Osteoblast (primary cell): Measurements from ENCODE around the gene HDAC4. TPM values are rescaled to one million over a fixed set of nuclear protein-coding genes. Genes with fewer than 3 reads are reported as not detected.

Experiments used
- DNase-seq: peaks from one replicate; pipeline ENCODE4 v3.0.0; 2011; ENCODE audit warnings: low spot score, mixed read lengths; ENCODE audit not compliant: insufficient read length; ENCODE audit errors: missing footprints
- H2AFZ ChIP-seq: 2 replicates; pipeline ENCODE4 v1.6.0; 2011; ENCODE audit warnings: mild to moderate bottlenecking, low read length
- H3K27ac ChIP-seq: 2 replicates; pipeline ENCODE4 v1.5.1; 2011; ENCODE audit warnings: mild to moderate bottlenecking, low read depth, low read length, moderate library complexity
- H3K27me3 ChIP-seq: 2 replicates; pipeline ENCODE4 v1.6.0; 2012; ENCODE audit warnings: mild to moderate bottlenecking, control low read depth, inconsistent platforms, low read length, moderate library complexity; ENCODE audit not compliant: insufficient read depth
- H3K36me3 ChIP-seq: 2 replicates; pipeline ENCODE4 v1.5.1; 2011; ENCODE audit warnings: mild to moderate bottlenecking, low read length, control low read depth, moderate library complexity; ENCODE audit not compliant: insufficient read depth
- H3K4me1 ChIP-seq: 2 replicates; pipeline ENCODE4 v1.5.1; 2011; ENCODE audit warnings: mild to moderate bottlenecking, low read length, control low read depth, moderate library complexity; ENCODE audit not compliant: insufficient read depth
- H3K4me2 ChIP-seq: 2 replicates; pipeline ENCODE4 v1.6.0; 2011; ENCODE audit warnings: mild to moderate bottlenecking, low read length; ENCODE audit not compliant: insufficient read depth
- H3K4me3 ChIP-seq: fragments of 200-600 bp; sonication (generic); 3 replicates; pipeline ENCODE4 v1.5.1; 2012; ENCODE audit warnings: mild to moderate bottlenecking, low read length, inconsistent platforms; ENCODE audit not compliant: insufficient read depth
- H3K79me2 ChIP-seq: 2 replicates; pipeline ENCODE4 v1.6.0; 2012; ENCODE audit warnings: mild to moderate bottlenecking, low read length, control low read depth, inconsistent platforms; ENCODE audit not compliant: insufficient read depth
- H3K9me3 ChIP-seq: 2 replicates; pipeline ENCODE4 v1.5.1; 2011; ENCODE audit warnings: low read depth, low read length, control low read depth
- H4K20me1 ChIP-seq: 2 replicates; pipeline ENCODE4 v1.6.0; 2012; ENCODE audit warnings: mild to moderate bottlenecking, low read length, control low read depth; ENCODE audit not compliant: insufficient read depth
- total RNA-seq: library from RNA; depleted of rRNA; stranded (reverse); fragments of >200 nt; gene quantifications from 2 replicates; pipeline ENCODE4 v1.2.3, GENCODE V29; 2012
- TF ChIP-seq, protein P1 (sequence below): IDR thresholded peaks from 2 replicates; pipeline ENCODE4 v1.5.1; 2011; ENCODE audit warnings: mild to moderate bottlenecking, low read depth, low read length, moderate library complexity; ENCODE audit errors: extremely low read depth

Gene HDAC4
- total RNA-seq, 1 donor: 30.8 TPM

DNA sequence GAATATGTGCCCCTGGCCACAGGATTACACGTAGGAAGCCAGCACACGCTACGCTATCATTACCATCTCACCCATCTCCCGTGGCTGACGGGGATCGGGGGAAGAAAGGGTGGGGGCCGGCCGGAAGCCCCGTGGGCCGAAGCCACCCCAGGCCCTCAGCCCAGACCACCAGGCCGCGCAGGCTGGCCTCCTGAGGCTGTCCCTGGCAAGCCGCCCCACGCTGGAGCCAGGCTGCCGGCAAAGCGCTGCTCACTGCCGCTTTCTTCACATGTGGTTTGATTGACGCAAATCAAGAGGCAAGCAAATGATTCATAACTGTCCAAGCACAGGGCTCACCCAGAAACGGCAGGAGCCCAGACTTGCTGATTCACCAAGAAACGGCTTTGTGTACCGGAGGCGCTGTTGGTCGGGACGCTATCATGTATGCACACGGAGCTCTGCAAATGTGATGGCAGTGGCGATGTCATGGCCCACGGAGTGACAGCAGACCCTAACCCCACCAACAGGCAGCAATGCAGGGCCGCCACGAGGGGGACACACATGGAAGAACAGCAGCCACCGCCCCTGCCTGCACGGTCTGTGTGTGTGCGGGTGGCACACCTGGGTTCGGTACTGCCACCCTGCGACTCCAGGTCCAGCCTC is 125.7 kb downstream of the HDAC4 start:
- H3K27ac ChIP-seq: peak overlapping the region; percentile 99
- DNase-seq: peak; percentile 99
- H2AFZ ChIP-seq: peak overlapping the region; percentile 74

DNA sequence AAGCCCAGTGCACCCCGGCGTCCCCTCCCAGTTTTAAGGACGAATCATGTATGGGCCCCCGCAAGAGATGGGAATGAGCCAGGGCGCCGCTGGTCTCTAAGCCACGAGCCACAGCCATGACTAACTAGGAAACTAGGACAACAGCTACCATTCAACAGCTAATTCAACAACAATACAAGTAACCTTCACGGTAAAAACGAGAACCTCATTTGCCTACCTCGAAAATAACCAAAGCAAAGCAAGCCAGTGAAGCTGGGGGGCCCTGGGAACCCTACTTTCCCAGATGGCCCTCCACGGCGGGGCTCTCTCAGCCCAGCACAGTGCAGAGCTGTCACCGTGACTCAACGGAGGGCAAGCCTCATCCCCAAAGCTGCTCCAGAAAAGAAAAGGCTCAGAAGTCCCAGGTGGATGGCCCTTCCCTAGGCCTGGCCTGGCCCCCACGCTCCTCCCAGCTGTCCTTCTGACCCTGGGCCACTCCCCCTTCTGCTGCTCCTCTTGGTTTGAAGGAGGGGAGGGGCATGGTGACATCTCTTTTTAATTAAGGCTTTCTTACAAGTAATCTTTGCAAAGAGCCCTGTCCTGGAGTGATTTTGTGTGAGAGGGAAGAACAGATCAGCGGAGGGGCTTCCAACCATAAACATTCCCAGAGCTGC is 126.3 kb downstream of the HDAC4 start:
- H3K4me1 ChIP-seq: peaks cover 39% of the 10 kb centered on the region
- H3K4me3 ChIP-seq: peak overlapping the region; percentile 64
- peak overlapping the region; percentile 42 for H2AFZ ChIP-seq
- TF ChIP-seq, protein P1, sequence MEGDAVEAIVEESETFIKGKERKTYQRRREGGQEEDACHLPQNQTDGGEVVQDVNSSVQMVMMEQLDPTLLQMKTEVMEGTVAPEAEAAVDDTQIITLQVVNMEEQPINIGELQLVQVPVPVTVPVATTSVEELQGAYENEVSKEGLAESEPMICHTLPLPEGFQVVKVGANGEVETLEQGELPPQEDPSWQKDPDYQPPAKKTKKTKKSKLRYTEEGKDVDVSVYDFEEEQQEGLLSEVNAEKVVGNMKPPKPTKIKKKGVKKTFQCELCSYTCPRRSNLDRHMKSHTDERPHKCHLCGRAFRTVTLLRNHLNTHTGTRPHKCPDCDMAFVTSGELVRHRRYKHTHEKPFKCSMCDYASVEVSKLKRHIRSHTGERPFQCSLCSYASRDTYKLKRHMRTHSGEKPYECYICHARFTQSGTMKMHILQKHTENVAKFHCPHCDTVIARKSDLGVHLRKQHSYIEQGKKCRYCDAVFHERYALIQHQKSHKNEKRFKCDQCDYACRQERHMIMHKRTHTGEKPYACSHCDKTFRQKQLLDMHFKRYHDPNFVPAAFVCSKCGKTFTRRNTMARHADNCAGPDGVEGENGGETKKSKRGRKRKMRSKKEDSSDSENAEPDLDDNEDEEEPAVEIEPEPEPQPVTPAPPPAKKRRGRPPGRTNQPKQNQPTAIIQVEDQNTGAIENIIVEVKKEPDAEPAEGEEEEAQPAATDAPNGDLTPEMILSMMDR: no peak
- H3K36me3 ChIP-seq: no peaks in the 10 kb centered on the region
- H3K79me2 ChIP-seq: peaks cover 36% of the 10 kb centered on the region
- H4K20me1 ChIP-seq: no peaks in the 10 kb centered on the region
- H3K4me2 ChIP-seq: peak overlapping the region; percentile 79
- peak; percentile 97 for DNase-seq
- H3K9me3 ChIP-seq: no peaks in the 10 kb centered on the region
- H3K27me3 ChIP-seq: no peaks in the 10 kb centered on the region
- peak overlapping the region; percentile 99 for H3K27ac ChIP-seq

More for the DNA sequence above, 125.7 kb downstream of the HDAC4 start:
- H3K4me1 ChIP-seq: peaks cover 41% of the 10 kb centered on the region
- no peaks in the 10 kb centered on the region for H3K27me3 ChIP-seq
- no peaks in the 10 kb centered on the region for H3K9me3 ChIP-seq
- no peaks in the 10 kb centered on the region for H3K36me3 ChIP-seq
- no peaks in the 10 kb centered on the region for H4K20me1 ChIP-seq
- peak overlapping the region; percentile 64 for H3K4me3 ChIP-seq
- peak overlapping the region; percentile 79 for H3K4me2 ChIP-seq
- peaks cover 36% of the 10 kb centered on the region for H3K79me2 ChIP-seq
- TF ChIP-seq, protein P1: peak; percentile 16

DNA sequence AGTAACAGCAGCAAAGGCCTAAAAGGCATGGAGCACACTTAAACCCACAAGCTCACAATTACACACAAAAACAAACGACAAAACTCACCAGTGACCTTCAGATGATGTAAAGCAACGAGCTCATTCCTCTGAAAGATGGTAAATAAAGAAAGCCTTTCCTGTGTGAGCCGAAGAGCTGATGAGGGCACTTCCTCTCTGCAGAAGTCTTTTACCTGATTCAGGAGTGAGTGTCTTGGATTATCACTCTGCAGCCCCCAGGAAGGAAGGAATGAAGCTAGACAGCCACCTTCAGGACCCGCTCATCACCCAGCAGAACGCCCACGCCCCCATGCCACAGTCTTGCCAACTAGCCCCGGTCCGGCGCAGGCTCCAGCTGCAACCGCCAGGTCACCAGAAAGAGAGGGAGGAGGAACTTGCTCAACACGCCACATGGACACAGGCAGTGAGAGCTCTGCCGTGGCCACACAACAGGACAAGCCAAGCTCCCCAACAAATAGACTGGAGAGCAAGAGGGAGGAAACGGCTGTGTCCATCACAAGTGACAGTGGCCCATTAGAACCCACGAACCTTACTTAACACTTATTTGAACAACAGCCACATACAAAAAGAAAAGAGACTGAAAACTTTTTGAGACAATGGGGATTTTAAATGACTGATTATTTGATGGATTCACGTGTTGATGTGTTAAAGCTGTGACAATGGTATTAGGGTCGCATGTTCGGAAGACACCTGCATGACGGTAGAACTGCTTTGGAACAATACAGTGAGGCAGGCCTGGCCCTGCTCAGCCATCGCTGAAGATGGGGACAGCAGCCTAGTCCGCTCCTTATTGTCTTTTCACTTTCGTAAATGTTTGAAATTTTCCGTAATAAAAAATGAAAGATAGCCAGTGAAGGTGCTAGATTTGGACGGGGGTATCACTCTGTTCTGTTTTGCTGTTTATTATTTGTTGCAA is 127.3 kb downstream of the HDAC4 start:
- Histone ChIP-seq H3K4me2 (peak overlapping the region; percentile 79), H3K27ac (peak overlapping the region; percentile 99), H3K36me3 (no peaks in the 10 kb centered on the region), H2AFZ (no peak overlapping the region), H3K4me3 (no peak overlapping the region), H3K27me3 (no peaks in the 10 kb centered on the region), H3K4me1 (peaks cover 34% of the 10 kb centered on the region), H3K79me2 (peaks cover 42% of the 10 kb centered on the region), H3K9me3 (no peaks in the 10 kb centered on the region), H4K20me1 (no peaks in the 10 kb centered on the region)
- DNase-seq: peak; percentile 41
- TF ChIP-seq, protein P1: no peak
